Right renal pelvis (tissue), 4 donors: Measurements from ENCODE around the gene NKAIN1. TPM values are rescaled to one million over a fixed set of nuclear protein-coding genes. Genes with fewer than 3 reads are reported as not detected.
"Not testable (repeated sequence)": the region's sequence is repeated elsewhere in the genome, so short reads cannot be mapped to it uniquely, and the experiment has no call there.

ENCODE experiments used
- DNase-seq, 4 donors: peaks; one replicate each; pipeline ENCODE4 v3.0.0-alpha.2; 2013; ENCODE audit warnings: low read depth in 4 of 4, low spot score in 3 of 4, missing footprints in 1 of 4
- polyA plus RNA-seq, 4 donors: library from polyadenylated mRNA; unstranded; fragments of 120-200 nt; gene quantifications; one replicate each; pipeline ENCODE4 v1.2.1, GENCODE V29; 2013; ENCODE audit not compliant: insufficient read length in 4 of 4

Gene NKAIN1
- polyA plus RNA-seq, 4 donors: 3.6 to 4.8 (median 3.8) TPM

DNA sequence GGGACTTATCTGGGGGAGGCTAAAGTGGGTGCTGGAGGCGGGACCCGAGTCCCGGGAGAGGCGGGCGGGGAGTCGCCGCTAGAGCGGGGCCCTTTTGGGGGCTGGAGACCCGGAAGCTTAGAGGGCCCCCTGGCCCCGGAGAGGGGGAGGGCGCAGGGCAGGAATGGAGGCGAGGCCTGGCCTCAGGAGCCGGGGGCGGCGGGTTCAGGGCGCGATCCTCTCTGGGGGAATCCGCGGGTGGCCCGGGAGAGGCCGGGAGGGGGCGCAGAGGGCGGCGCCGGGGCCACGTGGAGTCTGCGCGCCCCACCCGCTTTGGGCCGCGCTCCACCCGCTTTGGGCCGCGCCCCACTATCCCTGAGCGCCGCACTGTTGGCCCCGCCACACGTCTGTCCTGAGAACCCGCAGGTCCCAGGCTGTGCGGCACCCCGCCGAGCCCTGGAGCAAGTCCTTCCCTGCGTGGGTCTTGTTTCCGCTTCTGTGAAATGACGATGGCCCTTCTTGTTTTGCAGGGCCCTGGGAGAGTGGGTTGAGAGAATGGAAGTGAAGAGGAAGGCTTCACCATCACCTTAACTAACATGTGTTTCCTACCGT lies 84.4 kb downstream of the NKAIN1 start:
- peak in 3 of 4 donors; percentile 23 to 28 (median 23) for DNase-seq

DNA sequence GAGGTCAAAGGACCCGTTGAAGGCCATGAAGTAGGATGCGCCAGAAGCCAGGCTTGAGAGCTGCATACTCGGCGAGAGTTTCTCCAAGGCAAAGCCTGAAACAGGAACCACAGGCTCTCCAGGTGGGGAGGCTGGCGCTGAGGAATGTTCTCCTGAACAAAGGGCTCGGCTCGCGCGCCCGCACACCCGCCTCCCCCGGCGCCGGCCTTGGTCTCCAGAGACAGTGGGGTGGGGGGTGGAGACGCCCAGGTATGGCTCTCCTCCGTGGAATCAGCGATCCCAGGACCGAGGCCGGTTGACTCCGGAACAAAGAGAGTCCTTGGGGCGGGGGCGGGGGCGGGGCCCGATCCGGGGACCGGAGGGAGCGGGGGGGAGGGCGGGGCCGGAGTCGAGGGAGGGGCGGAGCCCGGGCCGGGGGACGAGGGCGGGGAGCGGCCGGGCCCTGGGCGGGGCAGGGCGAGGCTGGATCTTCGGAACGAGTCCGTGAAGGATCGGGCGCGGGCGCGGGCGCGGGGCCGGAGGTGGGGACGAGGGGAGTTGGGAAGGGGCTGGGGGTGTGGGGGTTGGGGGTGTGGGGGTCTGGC lies 85.0 kb downstream of the NKAIN1 start:
- DNase-seq: peak; percentile 55 to 78 (median 71)

DNA sequence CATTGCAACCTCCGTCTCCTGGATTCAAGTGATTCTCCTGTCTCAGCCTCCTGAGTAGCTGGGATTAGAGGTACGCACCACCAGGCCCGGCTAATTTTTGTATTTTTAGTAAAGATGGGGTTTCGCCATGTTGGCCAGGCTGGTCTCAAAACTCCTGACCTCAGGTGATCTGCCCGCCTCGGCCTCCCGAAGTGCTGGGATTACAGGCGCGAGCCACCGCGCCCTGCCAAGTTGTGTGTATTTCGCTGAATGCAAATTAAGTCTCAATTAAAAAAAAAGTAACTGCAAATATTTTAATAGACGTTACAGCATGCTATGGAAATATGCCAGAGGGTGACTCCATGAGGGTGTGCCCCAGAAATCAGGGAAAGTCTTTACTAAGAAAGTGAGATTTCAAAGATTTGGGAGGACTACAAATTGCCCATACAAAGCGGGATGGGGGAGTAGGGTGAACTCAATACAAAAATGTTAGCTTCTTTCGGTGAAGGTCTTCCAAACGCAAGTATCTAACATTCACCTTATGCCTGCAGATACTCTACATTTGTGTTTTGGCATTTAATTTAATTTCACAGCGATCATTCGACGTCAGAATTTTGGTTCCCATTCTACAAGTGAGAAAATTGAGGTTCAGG lies 85.6 kb downstream of the NKAIN1 start:
- no peak for DNase-seq

DNA sequence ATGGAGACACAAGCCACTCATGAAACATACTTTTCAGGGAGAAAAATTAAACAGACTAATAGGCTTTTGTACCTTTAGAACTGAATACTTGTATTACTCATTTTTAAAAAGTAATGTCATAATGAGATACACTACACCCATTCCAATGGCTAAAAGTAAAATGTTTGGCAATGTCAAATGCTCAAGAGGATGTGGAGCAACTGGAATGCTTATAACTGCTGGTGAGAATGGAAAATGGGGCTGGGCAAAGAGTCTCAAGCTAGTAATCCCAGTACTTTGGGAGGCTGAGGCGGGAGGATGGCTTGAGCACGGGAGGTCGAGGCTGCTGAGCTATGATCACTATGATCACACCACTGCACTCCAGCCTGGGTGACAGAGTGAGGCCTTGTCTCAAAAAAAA lies 86.3 kb downstream of the NKAIN1 start:
- DNase-seq: no peak

DNA sequence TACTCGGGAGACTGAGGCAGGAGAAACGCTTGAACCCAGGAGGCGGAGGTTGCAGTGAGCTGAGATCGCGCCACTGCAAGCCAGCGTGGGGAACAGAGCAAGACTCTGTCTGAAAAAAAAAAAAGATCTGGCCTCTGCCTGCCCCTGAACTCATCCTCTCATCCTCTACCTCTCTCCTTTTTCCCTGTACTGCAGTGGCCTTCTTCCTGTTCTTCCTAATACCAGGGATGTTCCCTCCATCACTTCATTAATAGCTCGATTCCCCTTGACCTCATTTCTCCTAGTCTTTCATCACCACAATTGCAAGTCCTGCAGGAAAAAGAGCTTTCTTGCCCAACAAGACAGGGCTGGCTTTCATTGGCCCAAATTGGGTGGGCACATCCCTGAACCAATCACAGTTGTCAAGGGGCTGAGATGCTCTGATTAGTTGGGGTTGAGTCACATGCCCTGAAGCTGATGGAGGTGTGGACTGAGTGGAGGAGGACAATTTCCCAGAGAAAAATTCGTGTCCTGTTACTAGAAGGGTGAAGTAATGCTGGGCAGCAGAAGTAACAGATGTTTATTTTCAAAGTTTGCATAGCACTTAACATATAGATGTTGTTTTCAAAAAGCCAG lies 87.4 kb downstream of the NKAIN1 start:
- peak in 1 of 4 donors; percentile 13 for DNase-seq

DNA sequence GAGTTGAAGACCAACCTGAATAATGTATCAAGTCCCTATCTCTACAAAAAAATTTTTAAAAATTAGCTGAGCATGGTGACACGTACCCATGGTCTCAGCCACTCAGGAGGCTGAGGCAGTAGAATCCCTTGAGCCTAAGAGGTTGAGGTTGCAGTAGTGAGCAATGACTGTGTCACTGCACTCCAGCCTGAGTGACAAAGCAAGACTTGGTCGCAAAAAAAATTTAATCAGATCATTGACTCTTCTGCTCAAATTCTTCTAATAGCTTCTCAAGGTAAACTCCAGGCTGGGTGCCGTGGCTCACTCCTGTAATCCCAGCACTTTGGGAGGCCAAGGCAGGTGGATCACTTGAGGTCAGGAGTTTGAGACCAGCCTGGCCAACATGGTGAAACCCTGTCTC lies 88.3 kb downstream of the NKAIN1 start:
- DNase-seq: no peak

DNA sequence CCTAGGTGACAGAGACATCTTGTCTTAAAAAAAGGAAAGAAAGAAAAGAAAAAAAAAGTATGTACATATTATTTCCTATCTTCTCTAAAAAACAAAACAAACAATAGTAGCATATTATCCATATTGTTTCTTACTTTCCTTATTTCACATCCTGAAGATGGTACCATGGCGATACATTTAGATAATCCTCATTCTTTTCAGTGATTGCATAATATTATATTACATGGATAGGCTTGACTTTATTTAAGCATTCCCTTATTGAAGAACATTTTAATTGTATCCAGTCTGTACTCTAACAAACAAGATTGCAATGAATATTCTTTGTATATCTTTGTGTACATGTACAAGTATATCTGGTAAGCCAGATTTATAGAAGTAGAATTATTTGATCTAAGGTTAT lies 91.3 kb downstream of the NKAIN1 start:
- DNase-seq: no peak

DNA sequence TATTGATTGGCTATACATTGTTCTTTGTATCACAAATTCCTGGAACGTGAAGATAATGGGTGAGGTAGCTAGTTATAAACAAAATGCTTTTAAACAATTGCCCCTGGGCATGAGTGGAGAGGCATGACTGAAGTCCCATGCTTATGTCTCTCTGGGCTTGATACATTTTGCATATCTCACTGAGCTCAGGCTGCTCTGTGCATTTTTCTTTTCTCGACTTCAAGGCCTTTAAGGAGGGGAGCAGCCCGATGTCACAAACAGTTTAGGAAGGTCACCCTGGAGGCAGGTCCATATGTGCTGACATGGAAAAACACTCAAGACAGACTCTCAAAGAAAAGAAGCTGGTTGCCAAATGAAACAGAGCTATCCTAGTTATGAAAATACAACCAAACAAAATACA lies 94.0 kb downstream of the NKAIN1 start:
- DNase-seq: no peak

DNA sequence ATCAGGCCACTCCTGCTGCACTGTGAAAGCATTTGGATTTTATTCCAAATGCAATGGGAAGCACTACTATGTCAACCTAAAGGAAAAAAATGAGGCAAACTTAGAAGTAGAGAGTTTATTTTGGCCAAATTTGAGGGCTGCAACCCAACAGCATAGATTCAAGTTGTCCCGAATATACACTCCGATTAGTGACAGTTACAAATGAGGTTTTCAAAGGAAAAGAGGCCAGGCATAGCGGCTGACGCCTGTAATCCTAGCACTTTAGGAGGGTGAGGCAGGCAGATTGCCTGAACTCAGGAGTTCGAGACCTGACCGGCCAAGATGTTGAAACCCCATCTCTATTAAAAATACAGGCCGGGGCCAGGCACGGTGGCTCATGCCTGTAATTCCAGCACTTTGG lies 95.2 kb downstream of the NKAIN1 start:
- DNase-seq: no peak

DNA sequence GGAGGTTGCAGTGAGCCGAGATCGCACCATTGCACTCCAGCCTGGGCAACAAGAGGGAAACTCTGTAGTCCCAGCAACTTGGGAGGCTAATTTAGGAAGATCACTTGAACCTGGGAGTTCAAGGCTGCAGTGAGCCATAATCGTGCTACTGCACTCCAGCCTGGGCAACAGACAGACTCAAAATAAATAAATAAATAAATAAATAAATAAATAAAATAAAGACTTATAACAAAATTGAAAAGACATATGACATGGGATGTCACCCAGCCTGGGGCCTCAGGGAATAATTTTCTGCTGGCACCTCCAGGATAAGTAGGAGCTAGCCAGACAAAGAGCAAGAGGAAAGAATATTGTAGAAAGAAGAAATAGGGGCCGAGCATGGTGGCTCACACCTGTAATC lies 96.2 kb downstream of the NKAIN1 start:
- no peak for DNase-seq

DNA sequence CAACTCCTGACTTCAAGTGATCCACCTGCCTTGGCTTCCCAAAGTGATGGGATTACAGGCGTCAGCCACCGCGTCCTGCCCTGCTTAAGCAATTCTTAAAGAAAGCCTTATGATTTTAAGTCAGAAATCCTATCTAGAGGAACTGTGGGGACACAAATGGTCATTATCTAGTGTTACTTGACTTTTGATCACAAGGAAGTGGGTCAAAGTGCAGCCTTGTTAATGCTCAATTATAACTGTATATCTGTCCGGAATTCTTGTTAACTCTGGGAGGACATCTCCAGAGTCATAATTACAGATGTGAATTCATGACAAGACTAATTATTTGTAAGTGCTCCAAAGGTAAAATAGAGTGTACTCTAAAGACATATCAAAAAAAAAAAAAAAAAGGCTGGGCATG lies 97.3 kb downstream of the NKAIN1 start:
- DNase-seq: no peak

DNA sequence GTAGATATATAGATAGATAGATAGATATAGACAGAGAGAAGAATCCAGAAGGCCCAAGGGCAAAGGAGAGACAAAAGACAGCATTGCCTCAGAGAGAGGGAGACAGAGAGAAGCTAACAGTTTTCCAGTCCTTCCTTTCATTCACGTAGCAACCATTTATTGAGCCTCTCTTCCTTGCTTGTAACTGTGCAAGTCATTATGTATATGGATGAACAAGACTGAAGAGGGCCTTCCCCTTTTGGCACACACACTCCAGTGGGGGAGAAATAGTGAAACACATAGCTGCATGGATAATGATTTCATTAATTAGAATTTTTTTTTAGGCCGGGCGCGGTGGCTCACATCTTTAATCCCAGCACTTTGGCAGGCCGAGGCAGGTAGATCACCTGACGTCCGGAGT lies 99.4 kb downstream of the NKAIN1 start:
- no peak for DNase-seq

DNA sequence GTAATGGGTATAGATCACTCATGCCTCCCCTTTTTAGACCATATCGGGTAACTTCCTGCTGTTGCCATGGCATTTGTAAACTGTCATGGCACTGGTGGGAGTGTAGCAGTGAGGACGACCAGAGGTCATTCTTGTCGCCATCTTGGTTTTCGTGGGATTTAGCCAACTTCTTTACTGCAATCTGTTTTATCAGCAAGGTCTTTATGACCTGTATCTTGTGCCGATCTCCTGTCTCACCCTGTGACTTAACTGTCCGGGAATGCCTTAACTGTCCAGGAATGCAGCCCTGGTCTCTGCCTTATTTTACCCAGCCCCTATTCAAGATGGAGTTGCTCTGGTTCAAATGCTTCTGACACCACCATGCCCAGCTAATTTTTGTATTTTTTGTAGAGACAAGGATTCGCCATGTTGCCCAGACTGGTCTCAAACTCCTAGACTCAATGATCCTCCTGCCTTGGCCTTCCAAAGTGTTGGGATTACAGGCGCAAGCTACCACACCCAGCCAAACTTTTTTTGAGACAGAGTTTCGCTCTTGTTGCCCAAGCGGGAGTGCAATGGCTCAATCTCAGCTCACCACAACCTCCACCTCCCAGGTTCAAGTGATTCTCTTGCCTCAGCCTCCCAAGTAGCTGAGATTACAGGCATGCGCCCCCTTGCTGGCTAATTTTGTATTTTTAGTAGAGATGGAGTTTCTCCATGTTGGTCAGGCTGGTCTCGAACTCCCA lies 100.7 kb downstream of the NKAIN1 start:
- DNase-seq: not testable (repeated sequence)

DNA sequence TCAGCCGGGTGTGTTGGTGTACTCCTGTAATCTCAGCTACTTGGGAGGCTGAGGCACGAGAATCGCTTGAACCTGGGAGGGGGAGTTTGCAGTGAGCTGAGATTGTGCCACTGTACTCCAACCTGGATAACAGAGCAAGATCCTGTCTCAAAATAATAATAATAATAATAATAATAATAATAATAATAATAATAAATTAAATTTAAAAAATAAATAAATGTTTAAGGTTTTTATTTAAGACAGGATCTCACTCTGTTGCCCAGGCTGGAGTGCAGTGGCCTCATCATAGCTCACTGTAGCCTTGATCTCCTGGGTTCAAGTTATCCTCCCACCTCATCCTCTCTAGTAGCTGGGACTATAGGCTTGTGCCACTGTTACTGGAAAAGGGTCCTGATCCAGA lies 101.8 kb downstream of the NKAIN1 start:
- not testable (repeated sequence) for DNase-seq

DNA sequence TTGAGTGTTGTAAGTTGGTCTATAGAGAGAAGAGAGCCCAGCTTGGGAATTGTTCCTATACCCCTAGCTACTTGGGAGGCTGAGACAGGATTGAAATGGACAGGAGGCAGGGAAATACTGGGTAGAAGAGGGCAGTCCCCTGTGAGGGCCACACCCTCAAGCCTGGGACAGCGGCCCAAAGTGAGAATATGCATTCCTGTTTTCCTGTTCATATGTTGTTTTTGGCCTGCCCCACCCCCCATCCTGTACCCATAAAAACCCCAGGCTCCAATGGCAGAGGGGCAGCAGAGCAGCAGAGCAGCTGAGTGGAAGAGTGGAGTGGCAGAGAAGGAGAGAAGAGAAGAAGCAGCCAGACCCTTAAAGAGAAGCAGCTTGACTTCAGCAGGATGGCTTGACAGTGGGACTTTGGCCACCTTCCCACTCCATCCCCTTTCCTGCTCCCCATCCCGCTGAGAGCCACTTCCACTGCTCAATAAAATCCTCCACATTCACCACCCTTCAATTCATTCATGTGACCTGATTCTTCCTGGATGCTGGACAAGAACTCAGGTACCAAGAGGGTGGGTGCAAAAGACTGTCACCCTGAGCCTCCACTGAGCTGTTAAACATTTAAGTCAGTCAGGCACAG lies 103.6 kb downstream of the NKAIN1 start:
- DNase-seq: no peak

DNA sequence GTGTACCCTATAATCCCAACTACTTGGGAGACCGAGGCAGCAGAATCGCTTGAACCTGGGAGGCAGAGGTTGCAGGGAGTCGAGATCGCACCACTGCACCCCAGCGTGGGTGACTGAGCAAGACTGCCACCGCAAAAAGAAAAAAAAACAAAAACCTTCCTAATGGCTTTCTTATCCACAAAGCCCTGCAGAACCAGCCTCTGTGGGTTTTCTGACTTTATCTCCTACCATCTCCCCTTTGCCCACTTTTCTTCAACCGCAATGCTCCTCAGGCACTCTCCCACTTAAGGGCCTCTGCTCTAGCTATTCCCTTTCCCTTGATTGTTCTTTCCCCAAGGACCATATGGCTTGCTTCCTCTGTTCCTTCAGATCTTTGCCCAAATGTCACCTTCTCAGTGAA lies 106.3 kb downstream of the NKAIN1 start:
- no peak for DNase-seq

Other genes starting within 250 kb of the NKAIN1 start
- gene PUM1, start 174.2 kb downstream of the NKAIN1 start, polyA plus RNA-seq: 100 to 1,000 TPM; 103 to 128 (median 120) TPM
- gene SNRNP40, start 56.9 kb upstream of the NKAIN1 start, polyA plus RNA-seq: 10 to 100 TPM; 64.0 to 69.9 (median 67.9) TPM
- 10 to 100 TPM; 44.8 to 49.8 (median 46.8) TPM for gene ZCCHC17, start 57.1 kb upstream of the NKAIN1 start, polyA plus RNA-seq
- gene FABP3, start 133.2 kb upstream of the NKAIN1 start, polyA plus RNA-seq: 10 to 100 TPM; 69.0 to 79.5 (median 72.7) TPM
- gene SERINC2, start 173.3 kb upstream of the NKAIN1 start, polyA plus RNA-seq: 10 to 100 TPM; 41.4 to 55.6 (median 44.2) TPM